Stimulated activated CD4-positive, alpha-beta T cell treated with anti-CD3 and anti-CD28 coated beads, TNF-alpha, amount 100 ng/mL, for 48 hours (primary cell): ENCODE results near the gene TRABD.

Source experiments
- DNase-seq, 3 donors: peaks; one replicate each; pipeline ENCODE4 v3.0.0-alpha.2; 2020; ENCODE audit warnings: low read depth in 3 of 3

Gene TRABD

GRCh38 chr22:50217543-50218152 lies 31.9 kb downstream of the TRABD start:
- no peak for DNase-seq

DNA sequence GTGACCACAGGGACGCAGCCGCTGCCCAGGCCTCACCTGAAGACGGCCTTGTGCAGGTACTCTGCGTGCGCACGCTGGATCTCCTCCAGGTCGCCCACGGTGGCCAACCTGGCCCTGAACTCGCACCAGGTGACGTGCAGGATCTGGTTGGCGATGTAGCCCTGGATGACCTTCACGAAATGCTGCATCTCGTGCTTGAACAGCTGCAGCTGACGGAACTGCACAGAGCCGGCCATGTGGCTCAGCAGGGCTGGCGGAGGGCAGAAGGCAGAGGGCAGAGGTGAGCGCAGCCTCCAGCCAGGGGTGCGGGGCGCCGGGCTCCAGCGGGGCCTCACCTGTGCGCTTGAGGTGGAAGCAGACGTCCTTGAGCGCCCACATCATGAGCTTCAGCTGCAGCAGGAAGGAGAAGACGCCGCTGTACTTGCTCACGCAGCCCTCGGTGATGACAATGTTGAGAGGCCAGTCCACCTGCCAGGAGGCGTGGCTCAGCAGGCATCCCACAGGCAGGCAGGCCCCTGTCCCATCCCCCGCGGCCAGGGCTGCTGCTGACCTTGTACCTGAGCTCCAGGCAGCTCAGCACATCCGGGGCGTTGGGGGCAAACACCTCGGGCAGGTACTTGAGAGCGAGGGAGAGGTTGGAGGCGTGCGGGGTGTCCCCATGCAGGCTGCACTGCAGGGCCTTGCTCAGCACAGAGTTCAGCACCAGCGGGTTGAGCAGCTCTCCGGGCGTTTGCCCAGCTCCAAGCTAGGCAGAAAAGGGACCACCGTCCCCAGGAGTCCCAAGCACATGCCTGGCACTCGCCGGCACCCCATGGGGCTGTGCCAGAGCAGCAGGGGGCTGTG lies 32.7 kb downstream of the TRABD start:
- DNase-seq, result no peak

DNA sequence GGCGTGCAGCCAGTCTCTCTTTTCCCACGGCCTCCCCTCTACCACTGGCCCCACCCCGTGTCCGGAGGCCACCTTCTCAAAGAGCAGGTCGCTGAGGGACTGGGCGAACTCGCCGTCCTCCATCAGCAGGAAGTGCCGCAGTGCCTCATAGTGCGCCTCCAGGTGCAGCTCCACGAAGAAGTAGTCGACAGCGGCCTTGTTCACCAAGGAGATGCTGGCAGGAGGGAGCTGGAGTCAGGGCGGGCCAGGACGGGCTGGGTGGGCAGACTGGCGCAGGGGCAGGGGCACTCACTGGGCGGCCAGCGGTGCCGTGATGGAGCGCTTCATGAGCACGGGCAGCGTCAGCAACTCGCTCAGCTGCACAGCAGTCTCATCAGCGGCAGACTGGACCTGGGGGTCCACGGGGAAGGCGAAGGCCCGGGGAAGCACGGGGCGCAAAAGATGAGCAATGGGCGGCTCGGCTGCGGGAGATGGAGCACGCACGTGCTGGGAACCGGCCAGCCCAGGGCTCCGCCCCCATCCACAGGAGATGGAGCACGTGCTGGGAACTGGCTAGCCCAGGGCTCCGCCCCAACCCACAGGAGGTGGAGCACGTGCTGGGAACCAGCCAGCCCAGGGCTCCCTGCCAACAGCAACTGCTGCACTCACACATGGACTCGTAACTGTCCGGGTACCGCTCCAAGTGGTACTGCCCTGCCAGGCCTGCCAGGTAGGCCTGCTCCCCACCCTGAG lies 33.4 kb downstream of the TRABD start:
- no peak for DNase-seq

DNA sequence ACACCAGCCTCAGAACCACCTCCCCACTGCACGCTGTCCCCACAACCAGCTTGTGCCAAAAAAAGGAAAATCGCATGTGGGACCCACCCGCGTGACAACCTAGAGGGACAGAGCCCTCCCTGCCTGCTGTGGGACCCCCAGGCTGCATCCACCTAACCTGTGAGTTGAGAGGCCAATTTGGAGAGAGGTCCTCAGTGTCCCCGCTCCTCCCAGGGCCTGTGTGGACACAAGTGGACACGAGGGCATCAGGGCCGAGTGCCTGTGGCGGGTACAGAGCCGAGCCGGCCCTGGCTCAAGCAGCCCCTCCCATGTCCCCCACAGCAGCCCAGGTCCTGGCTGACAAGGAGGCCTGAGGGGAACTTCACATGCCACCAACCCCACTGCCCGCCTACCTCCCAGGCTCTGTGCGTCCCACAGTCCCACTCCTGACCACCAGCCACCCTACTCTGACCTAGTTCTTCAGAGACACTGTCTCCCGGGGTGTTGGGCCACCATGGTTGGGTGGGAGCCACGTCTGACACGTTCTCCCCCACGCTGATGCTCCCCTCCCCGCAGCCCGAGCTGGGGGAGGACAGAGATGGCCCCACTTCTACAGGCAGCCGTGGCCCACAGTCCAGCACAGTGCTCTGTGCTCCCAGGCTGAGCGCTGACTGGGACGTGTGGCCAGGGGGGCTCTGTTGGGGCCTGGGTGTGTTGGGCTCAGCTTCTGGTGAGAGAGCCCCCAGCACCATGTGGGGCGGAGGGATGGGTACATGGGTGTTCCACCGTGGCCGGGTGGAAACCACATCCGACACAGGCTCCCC lies 34.3 kb downstream of the TRABD start:
- no peak for DNase-seq

DNA sequence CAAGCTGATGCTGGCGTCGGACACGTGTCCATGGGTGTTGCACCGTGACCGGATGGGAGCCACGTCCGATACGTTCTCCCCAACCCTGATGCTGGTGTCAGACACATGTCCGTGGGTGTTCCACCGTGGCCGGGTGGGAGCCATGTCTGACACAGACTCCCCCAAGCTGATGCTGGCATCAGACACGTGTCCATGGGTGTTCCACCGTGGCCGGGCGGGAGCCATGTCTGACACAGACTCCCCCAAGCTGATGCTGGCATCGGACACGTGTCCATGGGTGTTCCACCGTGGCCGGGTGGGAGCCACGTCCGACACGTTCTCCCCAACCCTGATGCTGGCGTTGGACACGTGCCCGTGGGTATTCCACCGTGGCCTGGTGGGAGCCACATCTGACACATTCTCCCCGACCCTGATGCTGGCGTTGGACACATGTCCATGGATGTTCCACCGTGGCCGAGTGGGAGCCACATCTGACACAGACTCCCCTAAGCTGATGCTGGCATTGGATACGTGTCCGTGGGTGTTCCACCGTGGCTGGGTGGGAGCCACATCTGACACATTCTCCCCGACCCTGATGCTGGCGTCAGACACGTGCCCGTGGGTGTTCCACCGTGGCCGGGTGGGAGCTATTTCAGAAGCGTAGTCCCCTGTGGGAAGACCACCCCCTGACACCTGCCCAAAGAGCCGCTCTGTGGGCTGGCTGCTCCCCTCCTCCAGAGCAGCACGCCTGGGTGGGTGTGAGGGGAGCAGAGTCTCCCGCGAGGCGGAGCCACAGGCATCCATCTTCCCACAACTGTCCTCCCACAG lies 35.1 kb downstream of the TRABD start:
- DNase-seq, result no peak

DNA sequence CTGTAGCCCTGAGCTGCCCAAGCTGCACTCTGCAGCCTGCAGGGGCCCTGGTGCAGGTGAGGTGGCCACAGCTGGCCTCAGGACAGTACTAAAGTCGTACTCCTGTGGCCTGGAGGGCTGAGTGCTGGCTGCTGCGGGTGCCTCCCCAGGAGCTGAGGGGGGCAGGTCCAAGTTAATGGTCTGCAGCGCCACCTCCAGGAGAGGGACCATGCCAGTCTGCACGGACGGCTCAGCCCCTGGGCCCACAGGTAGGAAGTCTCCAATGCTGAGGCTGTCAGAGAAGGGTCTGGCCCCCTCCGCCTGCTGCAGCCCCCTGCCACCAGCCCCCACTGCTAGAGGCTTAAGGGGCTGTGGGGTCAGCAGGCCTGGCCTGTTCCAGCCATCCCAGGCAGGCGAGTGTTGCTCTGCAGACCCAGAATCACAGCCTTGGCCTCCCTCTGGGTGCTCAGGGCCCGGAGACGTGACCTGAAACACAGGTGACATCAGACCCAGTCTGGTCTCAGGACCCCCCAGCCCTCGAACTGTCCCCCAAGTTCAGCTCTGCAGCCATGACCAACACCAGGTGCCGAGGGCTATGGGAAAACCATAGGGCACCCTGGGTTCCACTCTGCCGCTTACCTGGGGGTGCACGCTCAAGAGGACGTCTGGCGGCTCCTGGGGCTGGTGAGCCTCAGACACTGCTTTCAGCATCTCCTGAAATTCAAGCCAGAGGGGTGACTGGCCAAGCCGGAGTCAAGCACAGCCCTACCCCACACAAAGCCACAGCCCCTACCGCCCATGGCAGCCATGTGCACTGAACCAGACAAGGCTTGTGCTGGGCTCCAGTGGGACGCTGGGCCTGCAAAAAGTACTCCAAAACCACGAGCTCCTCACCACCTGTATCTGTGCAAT lies 35.9 kb downstream of the TRABD start:
- DNase-seq, result no peak

GRCh38 chr22:50222508-50222907 lies 36.8 kb downstream of the TRABD start:
- no peak for DNase-seq

DNA sequence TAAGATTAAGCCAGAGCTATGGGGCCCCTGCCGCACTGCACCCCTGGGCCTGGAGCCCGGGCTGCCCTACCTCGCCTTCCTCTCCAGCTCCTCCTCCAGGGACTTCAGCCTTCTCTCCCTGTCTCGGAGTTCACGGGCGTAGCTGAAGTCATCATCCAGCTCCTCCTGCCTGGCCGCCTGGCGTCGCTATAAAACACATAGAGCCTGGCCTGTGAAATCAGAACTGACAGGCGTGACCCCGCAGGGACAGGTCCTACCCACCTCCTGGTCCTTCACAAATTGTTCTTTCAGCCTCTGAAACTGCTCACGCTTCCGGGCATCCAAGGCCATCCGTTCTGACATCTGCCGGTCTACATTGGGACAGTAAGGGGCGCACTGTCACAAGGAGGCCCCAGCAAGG lies 38.4 kb downstream of the TRABD start:
- no peak for DNase-seq

GRCh38 chr22:50225200-50225969 lies 39.7 kb downstream of the TRABD start:
- no peak for DNase-seq

- DNase-seq, result no peak
Observed at GRCh38 chr22:50226063-50226874, 40.6 kb downstream of the TRABD start.

- no peak for DNase-seq
Observed at GRCh38 chr22:50226875-50227165, 41.1 kb downstream of the TRABD start.

DNA sequence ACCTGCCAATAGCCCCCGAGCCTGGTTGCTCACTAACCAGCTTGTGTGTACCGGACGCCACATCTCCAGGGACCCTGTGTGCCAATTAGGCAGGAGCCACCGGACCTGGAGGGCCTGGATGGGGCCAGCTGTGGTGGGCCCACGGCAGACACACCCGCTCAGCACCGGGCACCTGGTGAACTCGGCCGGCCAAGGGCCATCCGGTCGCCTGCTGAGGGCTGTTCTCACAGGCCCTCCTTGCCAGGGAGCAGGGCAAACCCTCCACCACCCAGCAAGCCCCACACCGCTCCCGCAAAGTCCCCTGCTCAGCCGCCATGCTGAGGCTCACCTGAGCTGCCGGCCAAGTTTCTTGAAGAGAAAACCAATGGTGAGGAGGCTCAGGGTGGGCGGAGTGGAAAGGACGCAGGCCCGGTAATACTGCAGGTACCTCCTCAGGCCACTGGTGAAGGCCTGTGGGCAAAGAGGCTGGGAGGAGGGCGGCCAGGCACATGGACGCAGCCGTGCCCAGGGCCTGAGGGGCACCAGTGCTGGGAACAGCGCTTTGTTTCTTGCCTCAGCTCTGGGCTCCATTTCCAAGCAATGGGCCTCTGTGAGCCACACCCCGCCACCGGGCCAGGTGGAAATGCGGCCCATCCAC lies 42.0 kb downstream of the TRABD start:
- DNase-seq, result no peak

DNA sequence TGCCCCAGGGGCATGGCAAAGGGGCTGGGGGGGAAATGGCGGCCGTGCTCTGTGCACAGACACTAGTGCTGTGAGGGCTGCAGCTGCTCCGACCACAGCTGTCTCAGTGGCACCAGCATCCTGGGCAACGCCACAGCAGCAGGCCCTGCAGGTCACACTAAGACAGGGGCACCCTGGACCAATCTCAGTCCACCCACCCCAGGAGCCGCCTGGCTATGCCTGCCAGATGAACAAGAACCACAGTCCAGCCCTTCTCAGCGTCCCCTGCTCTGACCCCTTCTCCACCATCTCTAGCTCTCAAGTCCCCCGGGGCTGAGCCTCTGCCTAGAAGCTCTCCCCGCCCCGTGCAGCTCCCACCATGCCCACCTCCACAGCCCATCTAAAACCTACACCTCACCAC lies 42.7 kb downstream of the TRABD start:
- no peak for DNase-seq

DNA sequence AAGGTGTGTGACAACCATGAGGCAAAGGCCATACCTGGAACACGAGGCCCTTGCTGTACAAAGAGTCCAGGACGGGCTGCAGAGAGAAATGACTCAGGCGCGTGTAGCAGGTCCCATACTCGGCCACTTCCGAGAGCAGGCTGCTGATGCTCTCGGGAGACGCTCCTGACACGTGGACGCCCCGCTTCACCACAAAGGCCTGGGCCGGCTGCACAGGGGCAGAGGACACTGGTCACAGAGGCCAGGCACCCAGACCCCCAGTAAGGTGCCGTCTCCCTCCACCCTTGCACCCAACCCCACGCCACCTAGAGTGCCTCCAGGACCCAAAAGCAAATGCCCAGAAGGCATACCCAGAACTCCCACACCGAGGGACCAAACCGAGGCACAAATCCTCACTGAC lies 43.7 kb downstream of the TRABD start:
- DNase-seq, result no peak

DNA sequence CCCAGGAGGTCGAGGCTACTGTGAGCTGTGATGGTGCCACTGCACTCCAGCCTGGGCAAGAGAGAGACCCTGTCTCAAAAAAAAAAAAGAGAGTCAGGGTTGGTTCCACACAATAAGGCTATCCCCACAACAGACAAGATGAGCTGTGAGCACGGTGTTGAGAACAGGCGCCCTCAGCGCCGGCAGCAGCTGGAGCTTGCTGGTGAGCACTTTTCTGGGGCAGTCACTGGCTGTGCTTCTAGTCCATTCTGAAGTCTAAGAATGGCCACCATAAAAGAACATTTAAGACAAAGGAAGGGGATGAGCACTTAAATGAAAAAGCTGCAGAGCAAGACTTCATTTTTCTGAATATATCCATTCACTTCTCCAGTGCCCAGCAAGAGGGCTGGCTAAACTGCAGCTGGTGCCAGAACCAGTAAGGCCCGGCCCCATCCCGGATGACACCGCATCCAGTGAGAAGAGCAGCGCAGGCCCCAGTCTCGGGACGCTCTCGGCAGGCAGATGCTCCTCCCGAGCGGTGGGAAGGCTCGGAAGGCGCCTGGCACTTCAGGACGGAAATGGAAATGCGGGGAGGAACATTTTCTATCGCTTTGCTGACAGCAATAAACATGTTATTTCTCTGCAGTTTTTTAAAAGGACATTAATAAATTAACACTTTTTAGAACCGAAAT lies 46.9 kb downstream of the TRABD start:
- DNase-seq, result no peak

- DNase-seq, result no peak
Observed at GRCh38 chr22:50233223-50233622, 47.5 kb downstream of the TRABD start.

- DNase-seq, result no peak
Observed at GRCh38 chr22:50236731-50237409, 51.2 kb downstream of the TRABD start.
